H9 (cell line): ENCODE results near the gene CCDC7. TPM values are rescaled to one million over a fixed set of nuclear protein-coding genes. Genes with fewer than 3 reads are reported as not detected.

ENCODE experiments used
- DNase-seq: peaks from one replicate; pipeline ENCODE4 v3.0.0-alpha.2; 2017
- H2AFZ ChIP-seq: one replicate; pipeline ENCODE4 v1.6.1; 2013; ENCODE audit warnings: mild to moderate bottlenecking, low read length, control low read depth, moderate library complexity
- H2AK5ac ChIP-seq: 2 replicates; pipeline ENCODE4 v1.6.1; 2013; ENCODE audit warnings: low read length, control low read depth, mixed read lengths; ENCODE audit not compliant: insufficient read length
- H2BK120ac ChIP-seq: one replicate; pipeline ENCODE4 v1.6.1; 2013; ENCODE audit warnings: low read depth, mild to moderate bottlenecking, low read length, control low read depth, inconsistent platforms; ENCODE audit not compliant: poor library complexity, severe bottlenecking
- H2BK12ac ChIP-seq: 2 replicates; pipeline ENCODE4 v1.6.1; 2013; ENCODE audit warnings: low read length, control low read depth, mixed read lengths, low read depth; ENCODE audit not compliant: insufficient read length
- H2BK15ac ChIP-seq: 2 replicates; pipeline ENCODE4 v1.6.1; 2013; ENCODE audit warnings: low read depth, low read length, control low read depth
- H2BK20ac ChIP-seq: one replicate; pipeline ENCODE4 v1.6.1; 2013; ENCODE audit warnings: low read depth, mild to moderate bottlenecking, low read length, control low read depth, inconsistent platforms; ENCODE audit not compliant: poor library complexity, severe bottlenecking
- H2BK5ac ChIP-seq: 2 replicates; pipeline ENCODE4 v1.6.1; 2013; ENCODE audit warnings: low read length, control low read depth, mixed read lengths; ENCODE audit not compliant: insufficient read length
- H3K14ac ChIP-seq: 2 replicates; pipeline ENCODE4 v1.6.1; 2013; ENCODE audit warnings: low read length, control low read depth; ENCODE audit not compliant: insufficient read depth
- H3K18ac ChIP-seq: 2 replicates; pipeline ENCODE4 v1.6.1; 2013; ENCODE audit warnings: low read depth, mild to moderate bottlenecking, mixed read lengths, low read length, control low read depth; ENCODE audit not compliant: insufficient read length
- H3K23ac ChIP-seq: 2 replicates; pipeline ENCODE4 v1.6.1; 2013; ENCODE audit warnings: low read length, control low read depth, mixed read lengths, low read depth; ENCODE audit not compliant: insufficient read length
- H3K23me2 ChIP-seq: 2 replicates; pipeline ENCODE4 v1.6.1; 2013; ENCODE audit warnings: low read depth, mild to moderate bottlenecking, mixed read lengths, low read length, control low read depth; ENCODE audit not compliant: insufficient read length, poor library complexity, severe bottlenecking
- H3K27ac ChIP-seq: 2 replicates; pipeline ENCODE4 v1.5.1; 2013; ENCODE audit warnings: low read length, control low read depth, mixed read lengths, low read depth; ENCODE audit not compliant: insufficient read length
- H3K27me3 ChIP-seq: 2 replicates; pipeline ENCODE4 v1.6.1; 2013; ENCODE audit warnings: low read length, control low read depth, inconsistent platforms; ENCODE audit not compliant: insufficient read depth
- H3K4ac ChIP-seq: 2 replicates; pipeline ENCODE4 v1.6.1; 2013; ENCODE audit warnings: low read depth, mild to moderate bottlenecking, control low read depth, inconsistent platforms, low read length, moderate library complexity
- H3K4me1 ChIP-seq: 2 replicates; pipeline ENCODE4 v1.6.1; 2013; ENCODE audit warnings: low read length, control low read depth, inconsistent platforms; ENCODE audit not compliant: insufficient read depth
- H3K4me2 ChIP-seq: 2 replicates; pipeline ENCODE4 v1.6.1; 2013; ENCODE audit warnings: low read length, control low read depth, mixed read lengths; ENCODE audit not compliant: insufficient read length, insufficient read depth
- H3K56ac ChIP-seq: 2 replicates; pipeline ENCODE4 v1.6.1; 2013; ENCODE audit warnings: low read depth, mild to moderate bottlenecking, mixed read lengths, low read length, control low read depth; ENCODE audit not compliant: insufficient read length
- H3K79me1 ChIP-seq: 2 replicates; pipeline ENCODE4 v1.6.1; 2013; ENCODE audit warnings: low read depth, mild to moderate bottlenecking, moderate library complexity, low read length, control low read depth, inconsistent platforms; ENCODE audit not compliant: insufficient read depth, poor library complexity, severe bottlenecking
- H3K79me2 ChIP-seq: 2 replicates; pipeline ENCODE4 v1.6.1; 2013; ENCODE audit warnings: low read length, control low read depth, inconsistent platforms; ENCODE audit not compliant: insufficient read depth
- H3K9ac ChIP-seq: 2 replicates; pipeline ENCODE4 v1.6.1; 2013; ENCODE audit warnings: low read length, control low read depth, mixed read lengths; ENCODE audit not compliant: insufficient read length; ENCODE audit errors: extremely low read depth
- H3K9me3 ChIP-seq: one replicate; pipeline ENCODE4 v1.6.1; 2013; ENCODE audit warnings: low read depth, low read length, inconsistent platforms; ENCODE audit not compliant: control insufficient read depth
- H3T11ph ChIP-seq: one replicate; pipeline ENCODE4 v1.6.1; 2013; ENCODE audit warnings: mild to moderate bottlenecking, low read length, control low read depth, inconsistent platforms
- H4K20me1 ChIP-seq: one replicate; pipeline ENCODE4 v1.6.1; 2013; ENCODE audit not compliant: control insufficient read depth, insufficient read length, insufficient read depth
- H4K5ac ChIP-seq: 2 replicates; pipeline ENCODE4 v1.6.1; 2013; ENCODE audit warnings: low read depth, mild to moderate bottlenecking, mixed read lengths, low read length, control low read depth; ENCODE audit not compliant: insufficient read length
- H4K8ac ChIP-seq: replicated peaks from 2 replicates; pipeline ENCODE4 v1.6.1; 2013; ENCODE audit warnings: low read length, control low read depth, mixed read lengths, low read depth; ENCODE audit not compliant: insufficient read length
- H4K91ac ChIP-seq: 2 replicates; pipeline ENCODE4 v1.6.1; 2013; ENCODE audit warnings: low read depth, mild to moderate bottlenecking, moderate library complexity, mixed read lengths, low read length, control low read depth; ENCODE audit not compliant: insufficient read length
- H3K27ac Mint-ChIP-seq, 3 experiments: 2 replicates in 2 of 3; 3 replicates in 1 of 3; pipeline ENCODE4 v1.8.0; 2020 to 2021; ENCODE audit warnings: mixed read lengths in 3 of 3, mild to moderate bottlenecking in 1 of 3, moderate library complexity in 1 of 3
- H3K27me3 Mint-ChIP-seq: 2 replicates; pipeline ENCODE4 v1.8.0; 2021; ENCODE audit warnings: low read depth, mild to moderate bottlenecking, moderate library complexity, mixed read lengths
- H3K36me3 Mint-ChIP-seq, 3 experiments: 2 replicates in 2 of 3; 3 replicates in 1 of 3; pipeline ENCODE4 v1.8.0; 2020 to 2021; ENCODE audit warnings: low read depth in 3 of 3, mixed read lengths in 3 of 3; ENCODE audit not compliant: insufficient read depth in 1 of 3
- H3K4me1 Mint-ChIP-seq, 2 experiments: 2 replicates each; pipeline ENCODE4 v1.8.0; 2020; ENCODE audit warnings: mixed read lengths in 2 of 2
- H3K4me3 Mint-ChIP-seq, 2 experiments: 2 replicates in 1 of 2; 3 replicates in 1 of 2; pipeline ENCODE4 v1.8.0; 2020 to 2021; ENCODE audit warnings: mild to moderate bottlenecking in 2 of 2, mixed read lengths in 2 of 2, moderate library complexity in 1 of 2
- H3K9me3 Mint-ChIP-seq, 2 experiments: 2 replicates in 1 of 2; 3 replicates in 1 of 2; pipeline ENCODE4 v1.8.0; 2020; ENCODE audit warnings: mild to moderate bottlenecking in 2 of 2, mixed read lengths in 2 of 2, moderate library complexity in 1 of 2
- CTCF ChIP-seq: fragments of 200-600 bp; sonication (generic); conservative IDR thresholded peaks from 3 replicates; pipeline ENCODE4 v1.8.0; 2021; ENCODE audit warnings: antibody characterized with exemption, mild to moderate bottlenecking
- WGBS: extraction: QIAGEN DNeasy Blood & Tissue Kit; methylation state at CpG from one replicate; pipeline ENCODE4 v1.1.7; 2013; ENCODE audit warnings: missing lambda C conversion rate, low lambda C conversion rate, mixed read lengths; ENCODE audit not compliant: insufficient read length; ENCODE audit errors: extremely low coverage; 5-methylcytosine and 5-hydroxymethylcytosine counted together
- total RNA-seq: library from RNA; stranded (reverse); gene quantifications from 2 replicates; pipeline ENCODE4 v1.2.1, GENCODE V29; 2021

The CCDC7 gene
- total RNA-seq, 1 experiment from 2014 or later, result 1.6 TPM

DNA sequence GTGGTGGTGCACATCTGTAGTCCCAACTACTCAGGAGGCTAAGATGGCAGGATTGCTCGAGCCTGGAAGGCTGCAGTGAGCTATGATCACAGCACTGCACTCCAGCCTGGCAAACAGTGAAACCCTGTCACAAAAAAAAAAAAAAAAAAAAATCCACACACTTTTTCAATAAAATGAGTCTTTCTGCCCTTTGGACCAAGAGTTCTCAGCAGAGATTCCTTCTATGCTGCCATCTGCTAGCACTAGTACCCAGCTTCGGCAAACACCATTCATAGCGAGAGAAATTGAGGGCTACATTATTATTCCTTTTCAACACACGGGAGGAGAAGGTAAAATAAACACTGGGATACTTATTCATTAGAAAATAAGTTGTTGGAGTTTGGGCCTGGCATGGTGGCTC, 43.4 kb upstream of the CCDC7 start:
- Histone ChIP-seq H3K23me2 (no peaks in the 10 kb centered on the region), H2BK15ac (no peak overlapping the region), H4K8ac (no peak overlapping the region), H2BK120ac (no peak overlapping the region), H3K4me2 (no peak overlapping the region), H3K79me1 (no peaks in the 10 kb centered on the region), H3K9ac (no peak overlapping the region), H3K27me3 (no peaks in the 10 kb centered on the region), H3K9me3 (no peaks in the 10 kb centered on the region), H2BK20ac (no peak overlapping the region), H3K56ac (no peak overlapping the region), H2BK5ac (no peak overlapping the region), H4K91ac (no peak overlapping the region), H3K14ac (no peak overlapping the region), H3K23ac (no peak overlapping the region), H3K79me2 (no peaks in the 10 kb centered on the region), H2BK12ac (no peak overlapping the region), H3T11ph (no peak overlapping the region), H4K5ac (no peak overlapping the region), H3K4ac (no peak overlapping the region), H3K4me1 (no peaks in the 10 kb centered on the region), H3K27ac (no peak overlapping the region), H2AFZ (no peak overlapping the region), H3K18ac (no peak overlapping the region), H2AK5ac (no peak overlapping the region), H4K20me1 (no peaks in the 10 kb centered on the region)
- H3K9me3 Mint-ChIP-seq, result no peaks in the 10 kb centered on the region
- no peak for TF ChIP-seq CTCF
- no CpG with 5 or more reads among the region's 4 CpGs for WGBS
- no peaks in the 10 kb centered on the region for H3K36me3 Mint-ChIP-seq
- H3K27me3 Mint-ChIP-seq, result no peaks in the 10 kb centered on the region
- no peak overlapping the region for H3K27ac Mint-ChIP-seq
- DNase-seq, result no peak
- no peak overlapping the region for H3K4me3 Mint-ChIP-seq
- H3K4me1 Mint-ChIP-seq, result no peaks in the 10 kb centered on the region
